A673 (cell line): ENCODE results near the gene KAT7. TPM values are rescaled to one million over a fixed set of nuclear protein-coding genes. Genes with fewer than 3 reads are reported as not detected.

Experiments
- BruUV-seq: library from RNA; stranded (reverse); fragments of 400-500 nt; replicated peaks from 2 replicates; lab custom pipeline; 2021; lab: Mats Ljungman, UMichigan
- CTCF ChIA-PET: fragments of 300-600 bp; sonication (Branson Sonifier 250); formaldehyde crosslinking; loops from one replicate; lab custom pipeline; 2022; ENCODE audit warnings: antibody characterized with exemption; lab: Charles Lee
- POLR2A ChIA-PET: fragments of 300-600 bp; sonication (Branson Sonifier 250); formaldehyde crosslinking; loops from one replicate; lab custom pipeline; 2022; ENCODE audit warnings: antibody characterized with exemption; ENCODE audit not compliant: low non-redundant PET; lab: Charles Lee
- DNase-seq: peaks from one replicate; pipeline ENCODE4 v3.0.0-alpha.2; 2015; ENCODE audit warnings: low spot score
- H3K27ac ChIP-seq: fragments of 200-600 bp; sonication (generic); 2 replicates; pipeline ENCODE4 v1.5.1; 2016; ENCODE audit warnings: mixed run types, low read depth, mild to moderate bottlenecking, mixed read lengths, antibody characterized with exemption, low read length; ENCODE audit not compliant: poor library complexity, severe bottlenecking
- H3K27me3 ChIP-seq: fragments of 200-600 bp; sonication (generic); replicated peaks from 2 replicates; pipeline ENCODE4 v1.6.1; 2017; ENCODE audit warnings: mixed run types, low read depth, mild to moderate bottlenecking, mixed read lengths, antibody characterized with exemption, low read length; ENCODE audit not compliant: insufficient read depth, poor library complexity
- H3K36me3 ChIP-seq: fragments of 200-600 bp; sonication (generic); 2 replicates; pipeline ENCODE4 v1.6.1; 2016; ENCODE audit warnings: mixed run types, mild to moderate bottlenecking, mixed read lengths, antibody characterized with exemption, low read length; ENCODE audit not compliant: insufficient read depth, poor library complexity, severe bottlenecking
- H3K4me1 ChIP-seq: fragments of 200-600 bp; sonication (generic); 2 replicates; pipeline ENCODE4 v1.6.1; 2017; ENCODE audit warnings: mixed run types, mild to moderate bottlenecking, mixed read lengths, antibody characterized with exemption, low read length; ENCODE audit not compliant: insufficient read depth, poor library complexity, severe bottlenecking
- H3K4me3 ChIP-seq: fragments of 200-600 bp; sonication (generic); 2 replicates; pipeline ENCODE4 v1.5.1; 2016; ENCODE audit warnings: low read depth, mixed run types, mild to moderate bottlenecking, mixed read lengths, low read length; ENCODE audit not compliant: poor library complexity, severe bottlenecking
- H3K9me3 ChIP-seq: fragments of 200-600 bp; sonication (generic); 2 replicates; pipeline ENCODE4 v1.6.1; 2016; ENCODE audit warnings: mixed run types, low read depth, mild to moderate bottlenecking, mixed read lengths, antibody characterized with exemption, low read length; ENCODE audit not compliant: poor library complexity, severe bottlenecking
- EZH2 ChIP-seq: fragments of 200-600 bp; sonication (generic); IDR thresholded peaks from 2 replicates; pipeline ENCODE4 v1.6.1; 2017; ENCODE audit warnings: borderline replicate concordance, low read depth, mild to moderate bottlenecking, mixed read lengths, antibody characterized with exemption, low read length; ENCODE audit not compliant: poor library complexity, severe bottlenecking
- intact Hi-C: fragments of 100-400 bp; cut with micrococcal nuclease; formaldehyde crosslinking; loops from one replicate; pipeline ENCODE4 v1.10.0; 2022; ENCODE audit not compliant: unreplicated experiment
- total RNA-seq: library from RNA; stranded (reverse); gene quantifications from 2 replicates; pipeline ENCODE4 v1.2.3, GENCODE V29; 2021
- TF ChIP-seq, protein P1 (sequence below): fragments of 300-800, 200-600 bp; sonication (generic); conservative IDR thresholded peaks from 2 replicates; pipeline ENCODE4 v1.5.1; 2017; ENCODE audit warnings: low read depth, mild to moderate bottlenecking, antibody characterized with exemption, low read length, moderate library complexity, mixed read lengths

KAT7 gene
- total RNA-seq, 1 experiment from 2014 or later, result 94.0 TPM

- no peak for DNase-seq
- BruUV-seq, result no TSS peak
- ChIA-PET CTCF (no interaction called here), POLR2A (no interaction called here)
- Histone ChIP-seq H3K27me3 (no peaks in the 10 kb centered on the region), H3K4me3 (no peak overlapping the region), H3K9me3 (no peaks in the 10 kb centered on the region), H3K36me3 (no peaks in the 10 kb centered on the region), H3K27ac (no peak overlapping the region), H3K4me1 (peaks cover 9% of the 10 kb centered on the region)
- intact Hi-C loops, result no loop called here
- TF ChIP-seq EZH2, result no peak
- TF ChIP-seq, protein P1, sequence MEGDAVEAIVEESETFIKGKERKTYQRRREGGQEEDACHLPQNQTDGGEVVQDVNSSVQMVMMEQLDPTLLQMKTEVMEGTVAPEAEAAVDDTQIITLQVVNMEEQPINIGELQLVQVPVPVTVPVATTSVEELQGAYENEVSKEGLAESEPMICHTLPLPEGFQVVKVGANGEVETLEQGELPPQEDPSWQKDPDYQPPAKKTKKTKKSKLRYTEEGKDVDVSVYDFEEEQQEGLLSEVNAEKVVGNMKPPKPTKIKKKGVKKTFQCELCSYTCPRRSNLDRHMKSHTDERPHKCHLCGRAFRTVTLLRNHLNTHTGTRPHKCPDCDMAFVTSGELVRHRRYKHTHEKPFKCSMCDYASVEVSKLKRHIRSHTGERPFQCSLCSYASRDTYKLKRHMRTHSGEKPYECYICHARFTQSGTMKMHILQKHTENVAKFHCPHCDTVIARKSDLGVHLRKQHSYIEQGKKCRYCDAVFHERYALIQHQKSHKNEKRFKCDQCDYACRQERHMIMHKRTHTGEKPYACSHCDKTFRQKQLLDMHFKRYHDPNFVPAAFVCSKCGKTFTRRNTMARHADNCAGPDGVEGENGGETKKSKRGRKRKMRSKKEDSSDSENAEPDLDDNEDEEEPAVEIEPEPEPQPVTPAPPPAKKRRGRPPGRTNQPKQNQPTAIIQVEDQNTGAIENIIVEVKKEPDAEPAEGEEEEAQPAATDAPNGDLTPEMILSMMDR, result no peak
These were observed 3.8 kb upstream of the KAT7 start for GRCh38 chr17:49784636-49785035.

- CTCF ChIA-PET, result interaction anchor here (0.5 kb wide), 1 partner anchor 1115 kb away, joined by 3 read pairs; no protein-coding TSS in a partner anchor
- TF ChIP-seq, protein P1, result no peak
- TF ChIP-seq EZH2, result no peak
- intact Hi-C loops, result no loop called here
These were observed 500 bp upstream of the KAT7 start for GRCh38 chr17:49787884-49788477.

DNA sequence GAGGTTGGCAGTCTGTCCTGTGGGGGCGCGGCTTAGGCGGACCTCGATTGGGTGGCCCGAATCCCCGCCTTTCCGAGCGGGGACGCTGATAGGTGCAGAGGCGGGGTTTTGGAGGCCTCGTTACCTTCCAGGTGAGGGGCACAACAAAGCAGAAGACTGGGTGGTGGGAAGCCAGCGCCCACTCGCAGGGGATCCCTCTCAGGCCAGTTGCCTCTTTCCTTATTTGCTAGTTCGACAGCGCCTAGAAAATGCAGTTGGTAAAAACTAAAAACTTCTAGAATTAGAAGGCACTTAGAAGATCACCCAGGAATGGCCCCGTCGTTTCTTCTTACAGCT is 730 bp downstream of the KAT7 start:
- BruUV-seq, result no TSS peak
- peak overlapping the region; percentile 73 for H3K4me3 ChIP-seq
- H3K4me1 ChIP-seq, result peaks cover 13% of the 10 kb centered on the region
- H3K36me3 ChIP-seq, result peaks cover 27% of the 10 kb centered on the region
- no peak overlapping the region for H3K27ac ChIP-seq
- ChIA-PET POLR2A (no interaction called here), CTCF (no interaction called here)
- H3K9me3 ChIP-seq, result no peaks in the 10 kb centered on the region
- intact Hi-C loops, result no loop called here
- TF ChIP-seq, protein P1, result no peak
- TF ChIP-seq EZH2, result no peak
- no peaks in the 10 kb centered on the region for H3K27me3 ChIP-seq
- DNase-seq, result no peak

More at GRCh38 chr17:49787884-49788477, 500 bp upstream of the KAT7 start:
- H3K9me3 ChIP-seq, result no peaks in the 10 kb centered on the region
- H3K36me3 ChIP-seq, result peaks cover 16% of the 10 kb centered on the region
- H3K4me1 ChIP-seq, result peaks cover 13% of the 10 kb centered on the region
- no peak for DNase-seq
- H3K27ac ChIP-seq, result peak overlapping the region; percentile 98
- H3K27me3 ChIP-seq, result no peaks in the 10 kb centered on the region
- TSS peak; percentile 70 for BruUV-seq
- peak overlapping the region; percentile 73 for H3K4me3 ChIP-seq
- POLR2A ChIA-PET, result interaction anchor here (0.6 to 1.2 kb wide), 2 partner anchors 24 to 43 kb away, joined by 3 to 5 read pairs; partner anchors contain the start of gene FAM117A
